ENCODE data around the gene TK2. TPM values are rescaled to one million over a fixed set of nuclear protein-coding genes. Genes with fewer than 3 reads are reported as not detected.
A peak's percentile ranks its signal among the peaks of the same experiment; 100 is the strongest.

TK2 gene
- total RNA-seq, 2 donors from 2014 or later: 7.9 to 11.5 TPM

- no peak for DNase-seq
- Histone ChIP-seq H3K9ac (ENCODE audit: extremely low read depth, low read length, poor library complexity, severe bottlenecking) (no peak overlapping the region), H3K4me1 (ENCODE audit: control insufficient read depth, insufficient read depth, low read length) (peaks cover 6% of the 10 kb centered on the region), H3K4me3 (ENCODE audit: low read length) (no peak overlapping the region), H3K27me3 (ENCODE audit: control insufficient read depth, insufficient read depth, low read length, poor library complexity, severe bottlenecking) (no peaks in the 10 kb centered on the region), H3K36me3 (ENCODE audit: control insufficient read depth, insufficient read depth, low read length) (no peaks in the 10 kb centered on the region), H3K27ac (ENCODE audit: low read depth, low read length) (no peak overlapping the region), H3K9me3 (ENCODE audit: control insufficient read depth, low read length) (no peaks in the 10 kb centered on the region)
- WGBS, 2 experiments (ENCODE audit: insufficient coverage in 1 of 2, insufficient read length in 1 of 2): 98 to 100% methylated on average over 5 to 7 of the region's 7 CpGs
- H3K4me3 Mint-ChIP-seq: no peak overlapping the region
- no peaks in the 10 kb centered on the region for H3K36me3 Mint-ChIP-seq (ENCODE audit: low read depth)
- TF ChIP-seq, protein P1, sequence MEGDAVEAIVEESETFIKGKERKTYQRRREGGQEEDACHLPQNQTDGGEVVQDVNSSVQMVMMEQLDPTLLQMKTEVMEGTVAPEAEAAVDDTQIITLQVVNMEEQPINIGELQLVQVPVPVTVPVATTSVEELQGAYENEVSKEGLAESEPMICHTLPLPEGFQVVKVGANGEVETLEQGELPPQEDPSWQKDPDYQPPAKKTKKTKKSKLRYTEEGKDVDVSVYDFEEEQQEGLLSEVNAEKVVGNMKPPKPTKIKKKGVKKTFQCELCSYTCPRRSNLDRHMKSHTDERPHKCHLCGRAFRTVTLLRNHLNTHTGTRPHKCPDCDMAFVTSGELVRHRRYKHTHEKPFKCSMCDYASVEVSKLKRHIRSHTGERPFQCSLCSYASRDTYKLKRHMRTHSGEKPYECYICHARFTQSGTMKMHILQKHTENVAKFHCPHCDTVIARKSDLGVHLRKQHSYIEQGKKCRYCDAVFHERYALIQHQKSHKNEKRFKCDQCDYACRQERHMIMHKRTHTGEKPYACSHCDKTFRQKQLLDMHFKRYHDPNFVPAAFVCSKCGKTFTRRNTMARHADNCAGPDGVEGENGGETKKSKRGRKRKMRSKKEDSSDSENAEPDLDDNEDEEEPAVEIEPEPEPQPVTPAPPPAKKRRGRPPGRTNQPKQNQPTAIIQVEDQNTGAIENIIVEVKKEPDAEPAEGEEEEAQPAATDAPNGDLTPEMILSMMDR (conservative IDR thresholded peaks at IDR 0.05): no peak
- no peaks in the 10 kb centered on the region for H3K9me3 Mint-ChIP-seq
- H3K27ac Mint-ChIP-seq: no peak overlapping the region
- H3K4me1 Mint-ChIP-seq: peaks cover 21% of the 10 kb centered on the region
- no peaks in the 10 kb centered on the region for H3K27me3 Mint-ChIP-seq (ENCODE audit: insufficient read depth)
Observed at GRCh38 chr16:66544016-66544757, 5.7 kb downstream of the TK2 start.

- H3K27ac Mint-ChIP-seq: no peak overlapping the region
- H3K27me3 ChIP-seq (ENCODE audit: control insufficient read depth, insufficient read depth, low read length, poor library complexity, severe bottlenecking): no peaks in the 10 kb centered on the region
- no peaks in the 10 kb centered on the region for H3K27me3 Mint-ChIP-seq (ENCODE audit: insufficient read depth)
- no peak overlapping the region for H3K9ac ChIP-seq (ENCODE audit: extremely low read depth, low read length, poor library complexity, severe bottlenecking)
- TF ChIP-seq, protein P1 (conservative IDR thresholded peaks at IDR 0.05): no peak
- no peaks in the 10 kb centered on the region for H3K9me3 ChIP-seq (ENCODE audit: control insufficient read depth, low read length)
- H3K36me3 ChIP-seq (ENCODE audit: control insufficient read depth, insufficient read depth, low read length): no peaks in the 10 kb centered on the region
- H3K4me3 ChIP-seq (ENCODE audit: low read length): no peak overlapping the region
- H3K4me1 ChIP-seq (ENCODE audit: control insufficient read depth, insufficient read depth, low read length): peaks cover 5% of the 10 kb centered on the region
- WGBS, 2 experiments (ENCODE audit: insufficient coverage in 1 of 2, insufficient read length in 1 of 2): 88 to 100% methylated on average over 5 to 6 of the region's 6 CpGs
- no peak overlapping the region for H3K27ac ChIP-seq (ENCODE audit: low read depth, low read length)
- H3K4me3 Mint-ChIP-seq: no peak overlapping the region
- peaks cover 14% of the 10 kb centered on the region for H3K4me1 Mint-ChIP-seq
- peaks cover 2% of the 10 kb centered on the region for H3K36me3 Mint-ChIP-seq (ENCODE audit: low read depth)
- no peaks in the 10 kb centered on the region for H3K9me3 Mint-ChIP-seq
- DNase-seq: no peak
Observed at GRCh38 chr16:66543541-66543940, 6.4 kb downstream of the TK2 start.

- H3K4me1 ChIP-seq (ENCODE audit: control insufficient read depth, insufficient read depth, low read length): peaks cover 5% of the 10 kb centered on the region
Observed at GRCh38 chr16:66542396-66542795, 7.5 kb downstream of the TK2 start.

More at GRCh38 chr16:66542396-66542795, 7.5 kb downstream of the TK2 start:
- Histone ChIP-seq H3K4me3 (ENCODE audit: low read length) (no peak overlapping the region), H3K9ac (ENCODE audit: extremely low read depth, low read length, poor library complexity, severe bottlenecking) (no peak overlapping the region), H3K36me3 (ENCODE audit: control insufficient read depth, insufficient read depth, low read length) (no peaks in the 10 kb centered on the region), H3K27me3 (ENCODE audit: control insufficient read depth, insufficient read depth, low read length, poor library complexity, severe bottlenecking) (no peaks in the 10 kb centered on the region), H3K27ac (ENCODE audit: low read depth, low read length) (no peak overlapping the region), H3K9me3 (ENCODE audit: control insufficient read depth, low read length) (no peaks in the 10 kb centered on the region)
- Mint-ChIP-seq H3K9me3 (no peaks in the 10 kb centered on the region), H3K36me3 (ENCODE audit: low read depth) (peaks cover 2% of the 10 kb centered on the region), H3K27ac (peak overlapping the region; percentile 13), H3K27me3 (ENCODE audit: insufficient read depth) (no peaks in the 10 kb centered on the region), H3K4me3 (no peak overlapping the region), H3K4me1 (peaks cover 11% of the 10 kb centered on the region)
- DNase-seq: peak; percentile 54
- TF ChIP-seq, protein P1 (conservative IDR thresholded peaks at IDR 0.05): no peak
- 89 to 93% methylated on average over 3 of the region's 3 CpGs for WGBS, 2 experiments (ENCODE audit: insufficient coverage in 1 of 2, insufficient read length in 1 of 2)
